Breast epithelium (tissue), 4 donors: ENCODE results near the gene RYK. TPM values are rescaled to one million over a fixed set of nuclear protein-coding genes. Genes with fewer than 3 reads are reported as not detected.
A peak's percentile ranks its signal among the peaks of the same experiment; 100 is the strongest.

Experiments used
- DNase-seq, 2 donors: peaks; one replicate each; pipeline ENCODE4 v3.0.0-alpha.2; 2019; ENCODE audit warnings: low spot score in 2 of 2
- H3K27ac ChIP-seq, 2 donors: fragments of 200-600 bp; sonication (generic) in 1 of 2; one replicate each; pipeline ENCODE4 v1.5.1; 2016 to 2019; ENCODE audit warnings: mild to moderate bottlenecking in 1 of 2
- H3K27me3 ChIP-seq, 2 donors: fragments of 200-600 bp; sonication (generic) in 1 of 2; one replicate each; pipeline versions ENCODE4 v1.5.1 to v1.6.0; 2017 to 2019; ENCODE audit warnings: control low read depth in 1 of 2, mild to moderate bottlenecking in 1 of 2
- H3K36me3 ChIP-seq: fragments of 200-600 bp; one replicate; pipeline ENCODE4 v1.5.1; 2019
- H3K4me1 ChIP-seq, 2 donors: fragments of 200-600 bp; sonication (generic); one replicate each; pipeline ENCODE4 v1.5.1; 2016 to 2019; ENCODE audit warnings: control low read depth in 1 of 2
- H3K4me3 ChIP-seq, 3 donors: fragments of 200-600 bp; sonication (generic); 1 replicate in 2 of 3; 2 replicates in 1 of 3; pipeline ENCODE4 v1.5.1; 2016 to 2019; ENCODE audit warnings: mild to moderate bottlenecking in 3 of 3, moderate library complexity in 2 of 3
- H3K9me3 ChIP-seq, 2 donors: fragments of 200-600 bp; sonication (generic) in 1 of 2; one replicate each; pipeline ENCODE4 v1.5.1; 2016 to 2019; ENCODE audit warnings: control low read depth in 1 of 2
- POLR2A ChIP-seq: fragments of 450-650 bp; IDR thresholded peaks from one replicate; pipeline ENCODE4 v1.6.1; 2016; ENCODE audit warnings: antibody characterized with exemption, mild to moderate bottlenecking, moderate library complexity
- POLR2AphosphoS5 ChIP-seq, 3 donors: sonication (generic); formaldehyde crosslinking; IDR thresholded peaks; one replicate each; pipeline ENCODE4 v1.6.1; 2017; ENCODE audit warnings: antibody characterized with exemption in 3 of 3
- intact Hi-C: fragments of 100-400 bp; cut with DNase I; formaldehyde crosslinking; loops from one replicate; pipeline ENCODE4 v1.15.1; 2023; ENCODE audit warnings: low total_unique reads
- total RNA-seq, 3 donors: library from RNA; depleted of rRNA; stranded (reverse); fragments of >200 nt; gene quantifications; one replicate each; pipeline ENCODE4 v1.1.0, GENCODE V29; 2016
- TF ChIP-seq, protein P1 (sequence below), 3 donors: fragments of 450-650 bp; IDR thresholded peaks; one replicate each; pipeline ENCODE4 v1.5.1; 2016 to 2017; ENCODE audit warnings: antibody characterized with exemption in 3 of 3, mild to moderate bottlenecking in 3 of 3, moderate library complexity in 3 of 3

Gene RYK
- total RNA-seq, 3 donors from 2014 or later = 77.9 to 153 (median 150) TPM

GRCh38 chr3:134242649-134243617, 7.7 kb downstream of the RYK start:
- intact Hi-C loops = no loop called here
- Histone ChIP-seq H3K4me3 (no peak overlapping the region), H3K27ac (peak overlapping the region; percentile 81 to 85), H3K4me1 (peaks cover 0 to 11% of the 10 kb centered on the region in 2 donors), H3K9me3 (no peaks in the 10 kb centered on the region), H3K27me3 (no peaks in the 10 kb centered on the region), H3K36me3 (no peaks in the 10 kb centered on the region)
- TF ChIP-seq, protein P1, sequence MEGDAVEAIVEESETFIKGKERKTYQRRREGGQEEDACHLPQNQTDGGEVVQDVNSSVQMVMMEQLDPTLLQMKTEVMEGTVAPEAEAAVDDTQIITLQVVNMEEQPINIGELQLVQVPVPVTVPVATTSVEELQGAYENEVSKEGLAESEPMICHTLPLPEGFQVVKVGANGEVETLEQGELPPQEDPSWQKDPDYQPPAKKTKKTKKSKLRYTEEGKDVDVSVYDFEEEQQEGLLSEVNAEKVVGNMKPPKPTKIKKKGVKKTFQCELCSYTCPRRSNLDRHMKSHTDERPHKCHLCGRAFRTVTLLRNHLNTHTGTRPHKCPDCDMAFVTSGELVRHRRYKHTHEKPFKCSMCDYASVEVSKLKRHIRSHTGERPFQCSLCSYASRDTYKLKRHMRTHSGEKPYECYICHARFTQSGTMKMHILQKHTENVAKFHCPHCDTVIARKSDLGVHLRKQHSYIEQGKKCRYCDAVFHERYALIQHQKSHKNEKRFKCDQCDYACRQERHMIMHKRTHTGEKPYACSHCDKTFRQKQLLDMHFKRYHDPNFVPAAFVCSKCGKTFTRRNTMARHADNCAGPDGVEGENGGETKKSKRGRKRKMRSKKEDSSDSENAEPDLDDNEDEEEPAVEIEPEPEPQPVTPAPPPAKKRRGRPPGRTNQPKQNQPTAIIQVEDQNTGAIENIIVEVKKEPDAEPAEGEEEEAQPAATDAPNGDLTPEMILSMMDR (IDR thresholded peaks at IDR 0.05) = no peak
- peak in 1 of 3 donors; percentile 13 for TF ChIP-seq POLR2AphosphoS5 (IDR thresholded peaks at IDR 0.05)
- no peak for DNase-seq

GRCh38 chr3:134239538-134239937, 11.1 kb downstream of the RYK start:
- Histone ChIP-seq H3K4me3 (no peak overlapping the region), H3K27me3 (no peaks in the 10 kb centered on the region), H3K4me1 (peaks cover 0 to 20% of the 10 kb centered on the region in 2 donors), H3K27ac (peak overlapping the region; percentile 53 to 69), H3K36me3 (no peaks in the 10 kb centered on the region), H3K9me3 (no peaks in the 10 kb centered on the region)
- no peak for DNase-seq
- intact Hi-C loops = no loop called here
- TF ChIP-seq, protein P1 (IDR thresholded peaks at IDR 0.05) = no peak
- TF ChIP-seq POLR2AphosphoS5 (IDR thresholded peaks at IDR 0.05) (no peak), POLR2A (no peak)

- H3K4me1 ChIP-seq = peaks cover 0 to 20% of the 10 kb centered on the region in 2 donors
- no peak overlapping the region for H3K4me3 ChIP-seq
- H3K27me3 ChIP-seq = no peaks in the 10 kb centered on the region
- peak overlapping the region; percentile 53 to 69 for H3K27ac ChIP-seq
- TF ChIP-seq, protein P1 (IDR thresholded peaks at IDR 0.05) = no peak
- no peak for TF ChIP-seq POLR2AphosphoS5 (IDR thresholded peaks at IDR 0.05)
- no peak for TF ChIP-seq POLR2A
- H3K9me3 ChIP-seq = no peaks in the 10 kb centered on the region
- H3K36me3 ChIP-seq = no peaks in the 10 kb centered on the region
- intact Hi-C loops = no loop called here
- no peak for DNase-seq
These were observed 13.1 kb downstream of the RYK start for GRCh38 chr3:134237454-134238145.

GRCh38 chr3:134236505-134237170, 14.0 kb downstream of the RYK start:
- no peak for DNase-seq
- TF ChIP-seq POLR2AphosphoS5 (IDR thresholded peaks at IDR 0.05) (no peak), POLR2A (no peak)
- TF ChIP-seq, protein P1 (IDR thresholded peaks at IDR 0.05) = no peak

More at GRCh38 chr3:134236505-134237170, 14.0 kb downstream of the RYK start:
- H3K36me3 ChIP-seq = no peaks in the 10 kb centered on the region
- intact Hi-C loops = no loop called here
- H3K27ac ChIP-seq = peak overlapping the region; percentile 53 to 69
- peaks cover 0 to 15% of the 10 kb centered on the region in 2 donors for H3K4me1 ChIP-seq
- no peaks in the 10 kb centered on the region for H3K9me3 ChIP-seq
- no peaks in the 10 kb centered on the region for H3K27me3 ChIP-seq
- H3K4me3 ChIP-seq = no peak overlapping the region
